PC-9 (cell line): ENCODE measurements around the gene LIN9. TPM values are rescaled to one million over a fixed set of nuclear protein-coding genes. Genes with fewer than 3 reads are reported as not detected.
A peak's percentile ranks its signal among the peaks of the same experiment; 100 is the strongest.

Experiments
- BruUV-seq: library from RNA; stranded (reverse); fragments of 400-500 nt; replicated peaks from 2 replicates; lab custom pipeline; 2021; lab: Mats Ljungman, UMichigan
- CTCF ChIA-PET: fragments of 300-600 bp; sonication (Branson Sonifier 250); formaldehyde crosslinking; loops from one replicate; lab custom pipeline; 2022; ENCODE audit warnings: antibody characterized with exemption; lab: Charles Lee
- POLR2A ChIA-PET: fragments of 300-600 bp; sonication (Branson Sonifier 250); formaldehyde crosslinking; loops from one replicate; lab custom pipeline; 2022; ENCODE audit warnings: antibody characterized with exemption; ENCODE audit not compliant: unreplicated experiment; lab: Charles Lee
- DNase-seq, 2 experiments: peaks; one replicate each; pipeline versions ENCODE4 v3.0.0 to v3.0.0-alpha.2; 2015 to 2022; ENCODE audit warnings: mixed read lengths in 1 of 2
- H2AFZ ChIP-seq: fragments of 200-600 bp; sonication (generic); 2 replicates; pipeline ENCODE4 v1.8.1; 2017; ENCODE audit warnings: antibody characterized with exemption
- H3F3A ChIP-seq: fragments of 200-600 bp; sonication (generic); 2 replicates; pipeline ENCODE4 v1.8.1; 2017; ENCODE audit warnings: antibody characterized with exemption, mild to moderate bottlenecking, low read depth; ENCODE audit not compliant: insufficient read depth
- H3K27ac ChIP-seq: fragments of 200-600 bp; sonication (generic); 2 replicates; pipeline ENCODE4 v1.6.1; 2016; ENCODE audit warnings: mixed run types
- H3K27me3 ChIP-seq: fragments of 200-600 bp; sonication (generic); 2 replicates; pipeline ENCODE4 v1.6.1; 2016; ENCODE audit warnings: low read depth, mixed run types; ENCODE audit not compliant: insufficient read depth
- H3K36me3 ChIP-seq: fragments of 200-600 bp; sonication (generic); 2 replicates; pipeline ENCODE4 v1.6.1; 2016; ENCODE audit warnings: low read depth, mixed run types
- H3K4me1 ChIP-seq: fragments of 200-600 bp; sonication (generic); replicated peaks from 2 replicates; pipeline ENCODE4 v1.6.1; 2016; ENCODE audit warnings: mixed run types; ENCODE audit not compliant: insufficient read depth
- H3K4me2 ChIP-seq: fragments of 200-600 bp; sonication (generic); 2 replicates; pipeline ENCODE4 v1.6.1; 2017; ENCODE audit warnings: mixed run types
- H3K4me3 ChIP-seq: fragments of 200-600 bp; sonication (generic); 2 replicates; pipeline ENCODE4 v1.6.1; 2016; ENCODE audit warnings: mixed run types
- H3K79me2 ChIP-seq: fragments of 200-600 bp; sonication (generic); 2 replicates; pipeline ENCODE4 v1.6.1; 2017; ENCODE audit warnings: low read depth, mixed run types
- H3K9me2 ChIP-seq: fragments of 200-600 bp; sonication (generic); 2 replicates; pipeline ENCODE4 v1.8.1; 2017; ENCODE audit warnings: mild to moderate bottlenecking; ENCODE audit not compliant: insufficient read depth
- H3K9me3 ChIP-seq: fragments of 200-600 bp; sonication (generic); 2 replicates; pipeline ENCODE4 v1.8.1; 2016; ENCODE audit warnings: low read depth; ENCODE audit not compliant: insufficient read depth
- H4K20me1 ChIP-seq: fragments of 200-600 bp; sonication (generic); 2 replicates; pipeline ENCODE4 v1.8.1; 2017; ENCODE audit not compliant: insufficient read depth
- EZH2 ChIP-seq: fragments of 200-600 bp; sonication (generic); IDR thresholded peaks from 2 replicates; pipeline ENCODE4 v1.8.0; 2017; ENCODE audit warnings: antibody characterized with exemption, low read depth
- intact Hi-C: fragments of 100-400 bp; cut with micrococcal nuclease; formaldehyde crosslinking; loops from one replicate; pipeline ENCODE4 v1.10.0; 2022; ENCODE audit not compliant: unreplicated experiment
- total RNA-seq: library from RNA; stranded (reverse); gene quantifications from 2 replicates; pipeline ENCODE4 v1.2.3, GENCODE V29; 2021
- TF ChIP-seq, protein P1 (sequence below): fragments of 200-600 bp; sonication (generic); conservative IDR thresholded peaks from 2 replicates; pipeline ENCODE4 v1.6.1; 2017; ENCODE audit warnings: mixed run types, antibody characterized with exemption, mild to moderate bottlenecking, moderate library complexity

LIN9 gene
- total RNA-seq, 1 experiment from 2014 or later, result 12.1 TPM

- Histone ChIP-seq H3K36me3 (no peaks in the 10 kb centered on the region), H3K27ac (no peak overlapping the region), H3K4me2 (no peak overlapping the region), H3K4me3 (no peak overlapping the region), H3K9me2 (no peaks in the 10 kb centered on the region), H3K27me3 (0 out of 2 replicates have a peak, but pooled peaks cover 11% of the 10 kb centered on the region), H2AFZ (no peak overlapping the region), H3K79me2 (no peaks in the 10 kb centered on the region), H4K20me1 (no peaks in the 10 kb centered on the region), H3K4me1 (peaks cover 12% of the 10 kb centered on the region), H3K9me3 (peaks cover 5% of the 10 kb centered on the region), H3F3A (0 out of 2 replicates have a peak, but pooled peaks cover 3% of the 10 kb centered on the region)
- BruUV-seq, result no TSS peak
- POLR2A ChIA-PET, result no interaction called here
- intact Hi-C loops, result loop anchor here (10.0 kb wide), 1 partner anchor 343 kb away; the partner anchor contains the start of gene SDE2
- no peak for DNase-seq
- CTCF ChIA-PET, result no interaction called here
- TF ChIP-seq EZH2, result no peak
- TF ChIP-seq, protein P1, sequence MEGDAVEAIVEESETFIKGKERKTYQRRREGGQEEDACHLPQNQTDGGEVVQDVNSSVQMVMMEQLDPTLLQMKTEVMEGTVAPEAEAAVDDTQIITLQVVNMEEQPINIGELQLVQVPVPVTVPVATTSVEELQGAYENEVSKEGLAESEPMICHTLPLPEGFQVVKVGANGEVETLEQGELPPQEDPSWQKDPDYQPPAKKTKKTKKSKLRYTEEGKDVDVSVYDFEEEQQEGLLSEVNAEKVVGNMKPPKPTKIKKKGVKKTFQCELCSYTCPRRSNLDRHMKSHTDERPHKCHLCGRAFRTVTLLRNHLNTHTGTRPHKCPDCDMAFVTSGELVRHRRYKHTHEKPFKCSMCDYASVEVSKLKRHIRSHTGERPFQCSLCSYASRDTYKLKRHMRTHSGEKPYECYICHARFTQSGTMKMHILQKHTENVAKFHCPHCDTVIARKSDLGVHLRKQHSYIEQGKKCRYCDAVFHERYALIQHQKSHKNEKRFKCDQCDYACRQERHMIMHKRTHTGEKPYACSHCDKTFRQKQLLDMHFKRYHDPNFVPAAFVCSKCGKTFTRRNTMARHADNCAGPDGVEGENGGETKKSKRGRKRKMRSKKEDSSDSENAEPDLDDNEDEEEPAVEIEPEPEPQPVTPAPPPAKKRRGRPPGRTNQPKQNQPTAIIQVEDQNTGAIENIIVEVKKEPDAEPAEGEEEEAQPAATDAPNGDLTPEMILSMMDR, result no peak
These were observed 28.4 kb upstream of the LIN9 start for GRCh38 chr1:226337276-226337875.

DNA sequence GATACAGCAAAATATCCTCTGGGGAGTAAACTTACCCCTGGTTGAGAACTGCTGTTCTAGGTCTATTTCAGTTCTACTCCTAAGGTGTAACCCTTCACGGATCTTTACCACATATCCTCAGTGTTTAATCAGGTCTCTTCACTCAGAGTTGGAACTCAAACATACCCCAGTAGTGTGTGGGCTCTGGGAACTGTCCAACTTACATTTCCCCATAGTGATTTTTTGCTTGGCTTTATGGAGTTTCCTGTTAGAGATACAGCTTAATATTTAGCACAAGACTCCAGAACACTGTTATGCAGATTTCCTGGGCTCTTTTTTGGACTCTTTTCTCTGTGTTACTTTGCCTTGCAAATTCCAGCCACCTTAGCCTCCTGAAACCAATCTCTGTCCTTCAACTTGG is 26.7 kb upstream of the LIN9 start:
- 0 out of 2 replicates have a peak, but pooled peaks cover 3% of the 10 kb centered on the region for H3F3A ChIP-seq
- intact Hi-C loops, result loop anchor here (10.0 kb wide), 1 partner anchor 341 kb away; the partner anchor contains the start of gene SDE2
- no TSS peak for BruUV-seq
- H3K4me3 ChIP-seq, result no peak overlapping the region
- H3K79me2 ChIP-seq, result no peaks in the 10 kb centered on the region
- H3K27me3 ChIP-seq, result 0 out of 2 replicates have a peak, but pooled peaks cover 11% of the 10 kb centered on the region
- DNase-seq, result no peak
- ChIA-PET POLR2A (no interaction called here), CTCF (no interaction called here)
- H3K4me1 ChIP-seq, result peaks cover 12% of the 10 kb centered on the region
- H4K20me1 ChIP-seq, result no peaks in the 10 kb centered on the region
- H3K36me3 ChIP-seq, result no peaks in the 10 kb centered on the region
- no peak overlapping the region for H2AFZ ChIP-seq
- no peak overlapping the region for H3K27ac ChIP-seq
- no peak overlapping the region for H3K4me2 ChIP-seq
- H3K9me3 ChIP-seq, result peaks cover 5% of the 10 kb centered on the region
- TF ChIP-seq EZH2, result no peak
- TF ChIP-seq, protein P1, result no peak
- H3K9me2 ChIP-seq, result no peaks in the 10 kb centered on the region

DNA sequence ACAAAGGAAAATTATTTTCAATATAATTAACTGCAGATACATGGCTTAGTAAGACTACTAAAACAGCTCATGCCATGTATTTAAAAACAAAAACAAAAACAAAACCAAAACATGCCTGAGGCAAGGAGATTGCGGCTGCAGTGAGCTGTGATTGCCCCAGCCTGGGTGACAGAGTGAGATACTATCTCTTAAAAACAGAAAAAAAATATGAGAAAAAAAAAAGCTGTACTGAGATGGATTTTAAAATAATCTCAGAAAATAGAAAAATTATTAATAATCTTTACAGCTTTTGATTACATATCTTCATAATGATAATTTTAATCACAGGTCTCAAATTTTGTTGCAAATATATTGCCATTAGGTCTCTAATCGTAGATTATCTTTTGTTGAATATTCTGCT is 24.0 kb upstream of the LIN9 start:
- H3F3A ChIP-seq, result 0 out of 2 replicates have a peak, but pooled peaks cover 3% of the 10 kb centered on the region
- BruUV-seq, result no TSS peak
- CTCF ChIA-PET, result interaction anchor here (0.7 to 1.5 kb wide), 10 partner anchors 23 to 355 kb away, joined by 3 to 15 read pairs (median 6); partner anchors contain the start of genes LIN9 and PARP1
- no peaks in the 10 kb centered on the region for H3K79me2 ChIP-seq
- H2AFZ ChIP-seq, result peak overlapping the region; percentile 76; the same call in 1 of the 2 replicates
- no peaks in the 10 kb centered on the region for H3K36me3 ChIP-seq
- intact Hi-C loops, result loop anchor here (1.0 to 10.0 kb wide), 7 partner anchors 24 to 338 kb away; partner anchors contain the start of genes H3-3A, LIN9 and SDE2
- POLR2A ChIA-PET, result interaction anchor here (0.5 to 0.7 kb wide), 3 partner anchors 130 to 209 kb away, joined by 3 to 15 read pairs (median 8); no protein-coding TSS in a partner anchor
- peak in 1 of 2 experiments; percentile 29 for DNase-seq
- H3K9me3 ChIP-seq, result no peaks in the 10 kb centered on the region
- no peaks in the 10 kb centered on the region for H3K9me2 ChIP-seq
- H4K20me1 ChIP-seq, result no peaks in the 10 kb centered on the region
- peaks cover 12% of the 10 kb centered on the region for H3K4me1 ChIP-seq
- H3K27me3 ChIP-seq, result no peaks in the 10 kb centered on the region
- TF ChIP-seq, protein P1, result no peak
- no peak for TF ChIP-seq EZH2
- H3K4me2 ChIP-seq, result peak overlapping the region; percentile 79
- H3K27ac ChIP-seq, result no peak overlapping the region
- peak overlapping the region; percentile 49 for H3K4me3 ChIP-seq
